K562 (cell line): Measurements from ENCODE around the gene CTNS.

Experiments
- FOXK1 ChIP-seq: sonication (generic); formaldehyde crosslinking; IDR thresholded peaks from 2 replicates; pipeline ENCODE4 v1.8.0; 2022; ENCODE audit warnings: missing genetic modification reagents, mild to moderate bottlenecking, borderline replicate concordance
- MTA3 ChIP-seq: fragments of 450-650 bp; formaldehyde crosslinking; IDR thresholded peaks from 2 replicates; pipeline ENCODE4 v1.6.1; 2017; ENCODE audit warnings: mild to moderate bottlenecking, borderline replicate concordance
- NFIC ChIP-seq: fragments of 450-650 bp; IDR thresholded peaks from 2 replicates; pipeline ENCODE4 v1.6.1; 2017; ENCODE audit warnings: mild to moderate bottlenecking, inconsistent platforms
- POLR2AphosphoS5 ChIP-seq: IDR thresholded peaks from 2 replicates; pipeline ENCODE4 v1.6.1; 2011; ENCODE audit warnings: mild to moderate bottlenecking, low read depth, low read length, moderate library complexity; ENCODE audit not compliant: control insufficient read depth, insufficient read depth
- SMARCB1 ChIP-seq: IDR thresholded peaks from 2 replicates; pipeline ENCODE4 v1.6.1; 2011; ENCODE audit warnings: improper control_type of control experiment, low read depth; ENCODE audit not compliant: insufficient read length
- ZNF354B ChIP-seq: fragments of 250-450 bp; sonication (Bioruptor Pico); IDR thresholded peaks from 2 replicates; pipeline ENCODE4 v1.4.0; 2020
- ZNF696 ChIP-seq: fragments of 250-450 bp; sonication (Bioruptor Pico); conservative IDR thresholded peaks from 2 replicates; pipeline ENCODE4 v1.4.0; 2020; ENCODE audit warnings: mild to moderate bottlenecking, moderate library complexity
- TF ChIP-seq, protein P1 (sequence below), 3 experiments: IDR thresholded peaks in 2 of 3; conservative IDR thresholded peaks in 1 of 3; 2 replicates each; pipeline ENCODE4 v1.5.1; 2011 to 2012; ENCODE audit warnings: low read length in 3 of 3, mild to moderate bottlenecking in 3 of 3, control low read depth in 2 of 3, improper control_type of control experiment in 1 of 3, inconsistent platforms in 1 of 3, low read depth in 1 of 3, mixed read lengths in 1 of 3, moderate library complexity in 1 of 3; ENCODE audit not compliant: insufficient read depth in 2 of 3
- TF ChIP-seq, protein P2 (sequence below): fragments of 250-450 bp; sonication (Bioruptor Pico); IDR thresholded peaks from 2 replicates; pipeline ENCODE4 v1.4.0; 2020; ENCODE audit warnings: mild to moderate bottlenecking, moderate library complexity
- TF ChIP-seq, protein P3 (sequence below): IDR thresholded peaks from 2 replicates; pipeline ENCODE4 v1.6.1; 2011; ENCODE audit warnings: borderline replicate concordance, low read depth, mild to moderate bottlenecking, moderate library complexity, low read length; ENCODE audit not compliant: insufficient read depth, poor library complexity, severe bottlenecking

DNA sequence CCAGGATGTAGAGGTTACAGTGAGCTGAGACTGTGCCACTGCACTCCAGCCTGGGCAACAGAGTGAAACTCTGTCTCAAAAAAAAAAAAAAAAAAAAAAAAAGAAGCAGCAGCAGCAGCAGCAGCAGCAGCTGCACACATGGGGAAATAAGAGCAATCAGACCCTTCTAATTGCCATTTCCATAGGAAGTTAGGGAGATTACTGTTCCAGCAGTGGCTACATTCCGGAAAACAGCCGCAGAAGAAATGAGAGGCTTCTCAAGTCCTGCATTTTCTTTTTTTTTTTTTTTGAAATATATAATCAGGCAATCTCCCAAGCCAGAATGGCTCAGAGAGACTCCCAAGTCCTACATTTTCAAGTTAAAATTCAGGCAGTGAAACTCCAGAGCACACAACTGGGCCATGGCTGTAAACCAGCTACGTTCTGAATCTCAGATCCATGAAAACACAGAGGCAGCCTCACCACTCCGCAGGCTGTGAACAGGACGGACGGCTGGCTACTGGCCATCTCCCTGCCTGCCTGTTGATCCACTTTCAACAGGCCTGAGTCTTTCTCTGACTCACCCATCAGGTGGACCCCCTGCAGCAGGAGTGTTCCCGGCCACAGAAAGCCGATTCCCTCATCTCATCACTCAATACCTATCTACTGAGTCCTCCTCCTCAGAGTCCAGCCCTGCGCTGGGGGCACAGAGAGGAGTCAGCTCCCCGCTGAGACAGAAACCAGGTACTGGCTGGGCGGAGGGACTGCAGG, 42.3 kb upstream of the CTNS start:
- TF ChIP-seq SMARCB1, result no peak
- no peak for TF ChIP-seq ZNF354B (CRISPR knock-in tag)
- no peak for TF ChIP-seq NFIC
- TF ChIP-seq ZNF696 (CRISPR knock-in tag), result no peak
- TF ChIP-seq POLR2AphosphoS5, result no peak
- TF ChIP-seq, protein P1, sequence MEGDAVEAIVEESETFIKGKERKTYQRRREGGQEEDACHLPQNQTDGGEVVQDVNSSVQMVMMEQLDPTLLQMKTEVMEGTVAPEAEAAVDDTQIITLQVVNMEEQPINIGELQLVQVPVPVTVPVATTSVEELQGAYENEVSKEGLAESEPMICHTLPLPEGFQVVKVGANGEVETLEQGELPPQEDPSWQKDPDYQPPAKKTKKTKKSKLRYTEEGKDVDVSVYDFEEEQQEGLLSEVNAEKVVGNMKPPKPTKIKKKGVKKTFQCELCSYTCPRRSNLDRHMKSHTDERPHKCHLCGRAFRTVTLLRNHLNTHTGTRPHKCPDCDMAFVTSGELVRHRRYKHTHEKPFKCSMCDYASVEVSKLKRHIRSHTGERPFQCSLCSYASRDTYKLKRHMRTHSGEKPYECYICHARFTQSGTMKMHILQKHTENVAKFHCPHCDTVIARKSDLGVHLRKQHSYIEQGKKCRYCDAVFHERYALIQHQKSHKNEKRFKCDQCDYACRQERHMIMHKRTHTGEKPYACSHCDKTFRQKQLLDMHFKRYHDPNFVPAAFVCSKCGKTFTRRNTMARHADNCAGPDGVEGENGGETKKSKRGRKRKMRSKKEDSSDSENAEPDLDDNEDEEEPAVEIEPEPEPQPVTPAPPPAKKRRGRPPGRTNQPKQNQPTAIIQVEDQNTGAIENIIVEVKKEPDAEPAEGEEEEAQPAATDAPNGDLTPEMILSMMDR (IDR thresholded peaks at IDR 0.05 in 2 of 3, conservative IDR thresholded peaks at IDR 0.05 in 1 of 3; ENCODE audit: insufficient read depth in 2 of 3, low read depth in 1 of 3, low read length in 3 of 3), result no peak
- no peak for TF ChIP-seq FOXK1 (CRISPR knock-in tag)
- TF ChIP-seq, protein P2, sequence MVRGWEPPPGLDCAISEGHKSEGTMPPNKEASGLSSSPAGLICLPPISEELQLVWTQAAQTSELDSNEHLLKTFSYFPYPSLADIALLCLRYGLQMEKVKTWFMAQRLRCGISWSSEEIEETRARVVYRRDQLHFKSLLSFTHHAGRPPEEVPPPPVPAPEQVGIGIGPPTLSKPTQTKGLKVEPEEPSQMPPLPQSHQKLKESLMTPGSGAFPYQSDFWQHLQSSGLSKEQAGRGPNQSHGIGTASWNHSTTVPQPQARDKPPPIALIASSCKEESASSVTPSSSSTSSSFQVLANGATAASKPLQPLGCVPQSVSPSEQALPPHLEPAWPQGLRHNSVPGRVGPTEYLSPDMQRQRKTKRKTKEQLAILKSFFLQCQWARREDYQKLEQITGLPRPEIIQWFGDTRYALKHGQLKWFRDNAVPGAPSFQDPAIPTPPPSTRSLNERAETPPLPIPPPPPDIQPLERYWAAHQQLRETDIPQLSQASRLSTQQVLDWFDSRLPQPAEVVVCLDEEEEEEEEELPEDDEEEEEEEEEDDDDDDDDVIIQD (CRISPR knock-in tag), result no peak
- TF ChIP-seq, protein P3, sequence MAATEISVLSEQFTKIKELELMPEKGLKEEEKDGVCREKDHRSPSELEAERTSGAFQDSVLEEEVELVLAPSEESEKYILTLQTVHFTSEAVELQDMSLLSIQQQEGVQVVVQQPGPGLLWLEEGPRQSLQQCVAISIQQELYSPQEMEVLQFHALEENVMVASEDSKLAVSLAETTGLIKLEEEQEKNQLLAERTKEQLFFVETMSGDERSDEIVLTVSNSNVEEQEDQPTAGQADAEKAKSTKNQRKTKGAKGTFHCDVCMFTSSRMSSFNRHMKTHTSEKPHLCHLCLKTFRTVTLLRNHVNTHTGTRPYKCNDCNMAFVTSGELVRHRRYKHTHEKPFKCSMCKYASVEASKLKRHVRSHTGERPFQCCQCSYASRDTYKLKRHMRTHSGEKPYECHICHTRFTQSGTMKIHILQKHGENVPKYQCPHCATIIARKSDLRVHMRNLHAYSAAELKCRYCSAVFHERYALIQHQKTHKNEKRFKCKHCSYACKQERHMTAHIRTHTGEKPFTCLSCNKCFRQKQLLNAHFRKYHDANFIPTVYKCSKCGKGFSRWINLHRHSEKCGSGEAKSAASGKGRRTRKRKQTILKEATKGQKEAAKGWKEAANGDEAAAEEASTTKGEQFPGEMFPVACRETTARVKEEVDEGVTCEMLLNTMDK, result no peak
- TF ChIP-seq MTA3, result no peak
